Dedifferentiated amniotic fluid mesenchymal stem cell (primary cell): Measurements from ENCODE around the gene APPBP2.
A peak's percentile ranks its signal among the peaks of the same experiment; 100 is the strongest.
"Not testable (repeated sequence)": the region's sequence is repeated elsewhere in the genome, so short reads cannot be mapped to it uniquely, and the experiment has no call there.

Experiments used
- DNase-seq: peaks from one replicate; pipeline ENCODE4 v3.0.0-alpha.2; 2016; ENCODE audit errors: extremely low spot score

APPBP2 gene

DNA sequence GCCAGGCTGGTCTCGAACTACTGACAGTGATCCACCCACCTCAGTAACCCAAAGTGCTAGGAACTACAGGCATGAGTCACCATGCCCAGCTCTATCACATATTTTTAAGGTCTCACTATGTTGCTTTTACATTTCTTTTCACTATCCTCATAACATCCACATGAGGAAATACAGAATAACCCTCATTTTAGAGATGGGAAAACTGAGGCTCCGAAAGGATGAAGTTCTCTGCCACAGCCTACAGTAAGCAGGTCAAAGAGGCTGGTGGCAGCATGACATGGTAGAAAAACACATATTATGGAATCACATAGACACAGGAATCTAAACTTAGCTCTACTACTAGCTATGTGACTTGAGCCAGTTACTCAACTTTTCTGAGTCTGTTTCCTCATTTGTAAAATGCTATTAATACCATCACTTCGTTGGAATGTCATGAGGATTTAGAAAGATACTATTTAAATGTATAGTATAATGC lies 32.2 kb downstream of the APPBP2 start:
- no peak for DNase-seq

DNA sequence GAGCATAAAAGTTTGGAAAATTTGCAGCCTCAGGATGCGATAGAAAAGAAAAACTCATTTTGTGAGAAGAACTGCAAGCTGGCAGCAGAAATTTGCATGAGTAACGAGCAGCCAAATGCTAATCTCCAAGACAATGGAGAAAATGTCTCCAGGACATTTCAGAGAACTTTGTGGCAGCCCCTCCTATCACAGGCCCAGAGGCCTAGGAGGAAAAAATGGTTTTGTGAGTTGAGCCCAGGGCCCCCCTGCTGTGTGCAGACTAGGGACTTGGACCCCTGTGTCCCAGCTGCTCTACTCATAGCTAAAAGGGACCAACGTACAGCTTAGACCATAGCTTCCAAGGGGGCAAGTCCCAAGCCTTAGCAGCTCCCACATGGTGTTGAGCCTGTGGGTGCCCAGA lies 34.3 kb downstream of the APPBP2 start:
- DNase-seq: no peak

DNA sequence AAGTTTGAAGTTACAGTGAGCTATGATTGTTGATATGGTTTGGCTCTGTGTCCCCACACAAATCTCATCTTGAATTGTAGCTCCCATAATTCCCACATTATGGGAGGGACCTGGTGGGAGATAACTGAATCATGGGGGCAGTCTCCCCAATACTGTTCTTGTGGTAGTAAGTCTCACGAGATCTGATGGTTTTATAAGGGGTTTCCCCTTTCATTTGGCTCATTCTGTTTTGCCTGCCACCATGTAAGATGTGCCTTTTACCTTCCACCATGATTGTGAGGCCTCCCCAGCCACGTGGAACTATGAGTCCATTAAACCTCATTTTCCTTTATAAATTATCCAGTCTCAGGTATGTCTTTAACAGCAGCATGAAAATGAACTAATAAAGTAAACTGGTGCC lies 35.4 kb downstream of the APPBP2 start:
- DNase-seq: not testable (repeated sequence)

DNA sequence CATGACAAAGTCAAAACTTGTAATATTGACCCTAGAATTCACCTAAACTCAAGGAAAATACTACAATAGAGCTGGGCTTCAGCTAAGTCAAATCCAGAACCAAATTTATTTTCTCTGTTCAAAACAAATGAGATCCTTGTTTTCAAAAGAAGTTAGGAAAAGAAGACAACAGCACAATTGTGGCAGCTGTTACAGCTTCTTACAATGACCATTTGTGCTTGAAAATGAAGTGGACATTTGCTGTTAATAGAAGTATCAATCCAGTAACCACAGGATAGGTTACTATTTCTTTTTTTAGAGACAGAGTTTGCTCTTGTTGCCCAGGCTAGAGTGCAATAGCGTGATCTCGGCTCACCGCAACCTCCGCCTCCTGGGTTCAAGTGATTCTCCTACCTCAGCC lies 44.4 kb downstream of the APPBP2 start:
- no peak for DNase-seq

GRCh38 chr17:60473788-60474187 lies 52.3 kb downstream of the APPBP2 start:
- DNase-seq: peak; percentile 79

- DNase-seq: no peak
Measured at GRCh38 chr17:60472449-60472848, 53.6 kb downstream of the APPBP2 start.

DNA sequence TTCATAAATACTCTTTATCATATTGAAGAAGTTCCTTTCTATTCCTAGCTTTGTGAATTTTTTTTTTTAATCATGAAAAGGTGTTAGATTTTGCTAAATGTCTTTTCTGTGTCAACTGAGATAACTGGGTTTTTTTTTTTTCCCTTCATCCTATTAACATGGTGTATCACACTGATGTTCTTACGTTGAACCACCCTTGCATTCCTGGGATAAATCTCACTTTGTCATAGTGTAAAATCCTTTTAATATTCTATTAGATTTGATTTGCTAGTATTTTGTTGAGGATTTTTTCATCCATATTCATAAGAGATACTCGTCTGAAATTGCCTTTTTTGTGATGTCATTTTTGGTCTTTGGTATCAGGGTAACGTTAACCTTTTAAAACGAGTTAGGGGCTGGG lies 54.6 kb downstream of the APPBP2 start:
- no peak for DNase-seq

GRCh38 chr17:60468371-60468770 lies 57.7 kb downstream of the APPBP2 start:
- peak; percentile 44 for DNase-seq

DNA sequence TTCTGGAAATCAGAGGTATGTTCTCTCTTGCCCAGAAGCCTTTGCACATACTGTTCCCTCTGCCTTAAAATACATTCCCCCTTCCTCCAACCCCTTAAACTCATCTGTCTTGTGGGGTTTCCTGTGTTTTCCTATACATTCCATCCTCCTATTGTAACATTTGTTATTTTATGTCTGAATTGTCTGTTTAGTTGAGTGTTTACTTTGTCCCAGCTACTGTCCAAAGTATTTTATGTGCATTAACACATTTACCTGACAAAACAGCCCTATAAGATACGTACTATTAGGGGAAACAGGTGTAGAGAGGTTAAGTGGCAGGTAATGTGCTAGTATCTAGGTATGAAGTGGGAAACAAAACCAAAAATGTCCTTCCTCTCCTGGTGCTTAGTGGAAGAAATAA lies 61.7 kb downstream of the APPBP2 start:
- DNase-seq: no peak

- no peak for DNase-seq
Measured at GRCh38 chr17:60463157-60463835, 62.7 kb downstream of the APPBP2 start.

DNA sequence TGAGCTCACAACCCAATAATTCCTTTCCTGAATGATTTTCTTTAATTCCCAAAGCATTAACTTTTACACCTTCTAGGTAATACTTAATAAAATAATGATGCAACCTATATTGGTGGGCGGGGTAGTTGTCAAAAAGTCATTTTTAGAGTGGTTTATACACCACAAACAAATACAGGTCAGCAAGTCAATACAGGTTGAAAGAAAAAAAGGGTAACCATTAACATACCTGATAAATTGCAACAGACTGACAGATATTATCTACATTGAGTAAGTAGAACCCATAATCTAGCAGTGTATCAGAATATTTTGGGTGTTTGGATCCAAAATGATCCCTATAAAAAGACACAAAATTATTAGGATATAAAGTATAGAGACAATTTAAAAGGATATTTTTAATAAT lies 64.5 kb downstream of the APPBP2 start:
- DNase-seq: no peak

DNA sequence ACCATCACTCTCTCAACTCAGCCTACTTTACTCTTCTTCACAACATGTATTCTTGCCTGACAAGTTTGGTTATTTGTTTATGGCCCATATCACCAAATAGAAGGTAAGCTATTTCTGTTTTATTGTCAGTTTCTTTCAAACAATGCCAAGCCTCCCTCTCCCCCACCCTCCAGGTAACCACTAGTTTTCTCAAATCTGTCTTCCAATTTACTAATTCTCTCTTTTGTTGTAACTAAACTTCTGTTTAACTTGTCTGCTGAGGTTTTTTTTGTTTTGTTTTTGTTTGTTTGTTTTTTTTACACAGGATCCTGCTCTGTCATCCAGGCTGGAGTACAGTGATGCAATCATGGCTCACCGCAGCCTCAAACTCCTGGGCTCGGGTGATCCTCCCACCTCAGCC lies 68.9 kb downstream of the APPBP2 start:
- no peak for DNase-seq

- peak; percentile 40 for DNase-seq
Measured at GRCh38 chr17:60455378-60455777, 70.7 kb downstream of the APPBP2 start.

DNA sequence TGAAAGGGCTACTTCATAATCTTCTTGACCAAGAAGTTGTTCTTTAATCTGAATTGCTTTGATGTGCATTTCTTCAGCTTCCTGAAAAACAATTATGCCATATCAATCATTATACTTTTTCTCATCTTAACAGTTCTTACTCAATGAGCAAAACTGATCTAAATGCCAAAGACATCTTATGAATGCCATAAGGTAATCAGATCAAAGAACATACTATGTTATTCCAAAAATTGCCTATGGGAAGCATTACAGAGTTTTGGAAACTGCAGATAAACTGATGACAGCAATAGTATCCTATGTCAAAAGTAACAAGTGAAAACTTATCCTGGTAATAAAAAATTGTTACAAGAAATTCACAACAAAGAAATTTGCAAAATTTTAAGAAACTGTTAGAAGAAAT lies 74.1 kb downstream of the APPBP2 start:
- no peak for DNase-seq

DNA sequence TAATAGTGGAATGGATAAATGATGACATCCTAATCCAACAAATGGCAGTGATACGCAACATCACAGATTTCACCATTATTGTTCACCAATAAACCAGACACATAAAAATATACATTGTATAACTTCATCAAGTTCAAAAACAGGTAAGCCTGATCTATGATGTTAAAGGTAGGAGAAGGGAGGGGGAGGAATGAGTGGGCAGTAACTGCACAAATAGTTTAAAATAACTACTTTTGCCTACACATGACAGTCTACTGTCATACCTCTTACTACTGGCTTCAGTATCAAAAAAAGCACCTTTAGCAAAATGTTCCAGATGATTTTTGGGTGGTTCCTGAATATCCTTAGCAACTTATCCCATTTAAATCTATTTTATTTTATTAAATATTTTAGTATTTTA lies 75.0 kb downstream of the APPBP2 start:
- no peak for DNase-seq

- no peak for DNase-seq
Measured at GRCh38 chr17:60447375-60447774, 78.7 kb downstream of the APPBP2 start.

- no peak for DNase-seq
Measured at GRCh38 chr17:60445144-60445543, 80.9 kb downstream of the APPBP2 start.

- no peak for DNase-seq
Measured at GRCh38 chr17:60443713-60444112, 82.3 kb downstream of the APPBP2 start.

DNA sequence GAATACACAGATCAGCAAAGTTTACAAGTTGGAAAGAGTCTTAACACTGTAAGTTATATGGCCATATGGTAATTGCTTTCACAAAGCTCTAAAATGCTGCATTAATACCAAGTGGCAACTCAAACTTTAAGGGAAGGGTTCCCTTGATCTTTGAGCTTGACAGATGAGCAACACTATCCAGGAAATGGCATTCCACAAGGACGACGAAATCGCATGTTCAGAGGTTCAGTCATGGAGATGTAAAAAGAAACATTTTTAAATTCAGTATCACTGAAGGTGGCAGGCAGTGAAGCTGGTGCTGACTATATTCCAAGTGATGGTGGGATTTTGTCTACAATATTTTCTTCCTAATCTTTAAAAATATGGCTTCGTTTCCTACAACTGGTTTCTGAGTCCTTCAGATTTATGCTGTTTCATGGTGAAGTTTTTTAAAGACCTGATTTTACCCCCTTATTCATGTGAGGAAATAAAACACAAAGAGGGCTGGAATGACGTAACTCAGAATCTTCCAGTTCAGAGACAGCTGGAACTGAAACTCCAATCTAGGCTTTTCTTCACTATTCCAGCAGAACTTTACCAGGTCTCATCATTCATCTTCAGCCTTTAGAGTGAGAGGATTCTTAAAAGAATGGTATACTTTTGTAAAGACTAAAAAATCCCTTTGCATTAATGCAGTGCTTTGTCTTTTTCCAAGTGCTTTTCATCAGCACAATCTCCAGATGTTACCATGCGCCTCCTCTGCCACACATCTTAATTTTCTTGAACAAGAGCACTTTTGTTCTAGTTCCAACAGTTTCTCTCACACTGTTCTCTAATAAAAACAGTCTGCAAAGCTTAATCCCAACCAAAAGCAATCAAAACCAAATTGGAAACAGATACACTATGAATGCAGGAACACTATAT lies 83.5 kb downstream of the APPBP2 start:
- DNase-seq: peak; percentile 47

DNA sequence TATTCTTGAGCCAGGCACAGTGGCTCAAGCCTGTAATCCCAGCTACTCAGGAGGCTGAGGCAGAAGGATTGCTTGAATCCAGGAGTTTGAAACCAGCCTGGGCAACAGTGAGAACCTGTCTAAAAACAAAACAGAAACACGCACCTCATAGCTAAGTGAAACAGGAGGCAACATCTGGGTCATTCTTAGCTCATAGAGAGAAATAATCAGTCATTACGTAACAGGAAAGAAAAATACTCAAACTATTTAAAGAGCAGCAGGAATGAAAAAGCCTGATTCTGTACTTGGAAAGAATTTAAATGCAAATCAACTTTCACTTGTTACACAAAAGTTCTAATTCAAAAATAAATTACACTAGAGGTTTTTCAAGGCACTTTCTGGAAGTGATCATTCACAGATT lies 86.5 kb downstream of the APPBP2 start:
- DNase-seq: peak; percentile 45

DNA sequence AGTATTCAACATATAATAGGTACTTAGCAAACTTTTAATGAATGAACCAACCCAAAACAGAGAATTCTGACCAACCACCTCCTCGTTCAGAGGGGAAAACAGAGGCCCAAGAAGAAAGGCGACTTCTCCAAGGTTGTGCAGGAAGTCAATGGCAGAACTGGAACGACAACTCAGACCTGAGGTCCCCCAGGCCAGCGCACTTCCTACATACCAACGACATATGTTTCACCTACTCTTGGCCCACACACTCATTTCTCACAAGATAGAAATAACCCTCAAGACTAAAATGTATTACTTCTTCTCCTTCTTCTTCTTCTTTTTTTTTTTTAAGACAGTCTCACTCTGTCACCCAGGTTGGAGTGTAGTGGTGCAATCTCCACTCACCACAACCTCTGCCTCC lies 89.4 kb downstream of the APPBP2 start:
- no peak for DNase-seq

- DNase-seq: peak; percentile 91
Measured at GRCh38 chr17:60435244-60436167, 90.5 kb downstream of the APPBP2 start.
